K562 (cell line): ENCODE measurements around the gene KCNA1.

Source experiments
- CTCF ChIP-seq, 3 experiments: IDR thresholded peaks in 2 of 3; conservative IDR thresholded peaks in 1 of 3; 2 replicates each; pipeline ENCODE4 v1.5.1; 2011 to 2012; ENCODE audit warnings: low read length in 3 of 3, mild to moderate bottlenecking in 3 of 3, control low read depth in 2 of 3, improper control_type of control experiment in 1 of 3, inconsistent platforms in 1 of 3, low read depth in 1 of 3, mixed read lengths in 1 of 3, moderate library complexity in 1 of 3; ENCODE audit not compliant: insufficient read depth in 2 of 3
- ETV1 ChIP-seq: fragments of 450-650 bp; conservative IDR thresholded peaks from 2 replicates; pipeline ENCODE4 v1.6.1; 2016; ENCODE audit warnings: missing genetic modification characterization, control low read depth, low read depth, missing compliant biosample characterization
- PHF21A ChIP-seq: fragments of 450-650 bp; IDR thresholded peaks from 2 replicates; pipeline ENCODE4 v1.6.1; 2017; ENCODE audit warnings: low read depth, borderline replicate concordance
- POLR2A ChIP-seq: fragments of 450-650 bp; conservative IDR thresholded peaks from 2 replicates; pipeline ENCODE4 v1.6.1; 2016
- RBFOX2 ChIP-seq: fragments of 200-400 bp; formaldehyde crosslinking; IDR thresholded peaks from 2 replicates; pipeline ENCODE4 v1.6.1; 2017; ENCODE audit warnings: low read depth, mild to moderate bottlenecking, low read length, moderate library complexity
- TAF1 ChIP-seq: IDR thresholded peaks from 2 replicates; pipeline ENCODE4 v1.6.1; 2011; ENCODE audit warnings: mild to moderate bottlenecking, low read length, moderate library complexity; ENCODE audit not compliant: insufficient read depth, control insufficient read depth, severe bottlenecking; ENCODE audit errors: extremely low read depth
- TCFL5 ChIP-seq: fragments of 250-450 bp; sonication (Bioruptor Pico); conservative IDR thresholded peaks from 2 replicates; pipeline ENCODE4 v1.6.1; 2021; ENCODE audit warnings: mild to moderate bottlenecking, moderate library complexity, matching md5 sums
- THRA ChIP-seq: fragments of 450-650 bp; IDR thresholded peaks from 2 replicates; pipeline ENCODE4 v1.6.1; 2017; ENCODE audit warnings: mild to moderate bottlenecking, moderate library complexity
- TRIM28 ChIP-seq: fragments of 450-650 bp; IDR thresholded peaks from 2 replicates; pipeline ENCODE4 v1.6.1; 2017

- no peak for TF ChIP-seq CTCF (IDR thresholded peaks at IDR 0.05 in 2 of 3, conservative IDR thresholded peaks at IDR 0.05 in 1 of 3; ENCODE audit: insufficient read depth in 2 of 3, low read depth in 1 of 3, low read length in 3 of 3)
- no peak for TF ChIP-seq TCFL5 (CRISPR knock-in tag)
- no peak for TF ChIP-seq POLR2A
- TF ChIP-seq PHF21A: no peak
- no peak for TF ChIP-seq TAF1
- TF ChIP-seq ETV1 (tag): no peak
- no peak for TF ChIP-seq RBFOX2
- TF ChIP-seq THRA: no peak
- no peak for TF ChIP-seq TRIM28
Observed at GRCh38 chr12:4943938-4944284, 34.2 kb downstream of the KCNA1 start.
